Measurements from ENCODE around the gene MORC2. TPM values are rescaled to one million over a fixed set of nuclear protein-coding genes. Genes with fewer than 3 reads are reported as not detected.

Gene MORC2
- total and polyA plus RNA-seq, 12 donors: 13.9 to 60.1 (median 18.6) TPM

GRCh38 chr22:30910358-30910757 is 58.2 kb downstream of the MORC2 start:
- Histone ChIP-seq H3K36me3 (replicated peaks in 1 of 2) (no peaks in the 10 kb centered on the region), H3K27me3 (no peaks in the 10 kb centered on the region), H3K4me1 (replicated peaks in 1 of 2) (no peaks in the 10 kb centered on the region), H3K27ac (no peak overlapping the region), H3K9me3 (replicated peaks in 1 of 3) (peaks cover 0 to 5% (median 0%) of the 10 kb centered on the region in 3 donors), H3K4me3 (no peak overlapping the region)
- TF ChIP-seq, protein P1, sequence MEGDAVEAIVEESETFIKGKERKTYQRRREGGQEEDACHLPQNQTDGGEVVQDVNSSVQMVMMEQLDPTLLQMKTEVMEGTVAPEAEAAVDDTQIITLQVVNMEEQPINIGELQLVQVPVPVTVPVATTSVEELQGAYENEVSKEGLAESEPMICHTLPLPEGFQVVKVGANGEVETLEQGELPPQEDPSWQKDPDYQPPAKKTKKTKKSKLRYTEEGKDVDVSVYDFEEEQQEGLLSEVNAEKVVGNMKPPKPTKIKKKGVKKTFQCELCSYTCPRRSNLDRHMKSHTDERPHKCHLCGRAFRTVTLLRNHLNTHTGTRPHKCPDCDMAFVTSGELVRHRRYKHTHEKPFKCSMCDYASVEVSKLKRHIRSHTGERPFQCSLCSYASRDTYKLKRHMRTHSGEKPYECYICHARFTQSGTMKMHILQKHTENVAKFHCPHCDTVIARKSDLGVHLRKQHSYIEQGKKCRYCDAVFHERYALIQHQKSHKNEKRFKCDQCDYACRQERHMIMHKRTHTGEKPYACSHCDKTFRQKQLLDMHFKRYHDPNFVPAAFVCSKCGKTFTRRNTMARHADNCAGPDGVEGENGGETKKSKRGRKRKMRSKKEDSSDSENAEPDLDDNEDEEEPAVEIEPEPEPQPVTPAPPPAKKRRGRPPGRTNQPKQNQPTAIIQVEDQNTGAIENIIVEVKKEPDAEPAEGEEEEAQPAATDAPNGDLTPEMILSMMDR (IDR thresholded peaks at IDR 0.05): no peak
- no peak for TF ChIP-seq POLR2A (IDR thresholded peaks at IDR 0.05)
- intact Hi-C loops (cut with DNase I): no loop called here
- no peak for DNase-seq
- 72 to 100% (median 92%) methylated on average over 2 of the region's 2 CpGs for WGBS, 4 donors

DNA sequence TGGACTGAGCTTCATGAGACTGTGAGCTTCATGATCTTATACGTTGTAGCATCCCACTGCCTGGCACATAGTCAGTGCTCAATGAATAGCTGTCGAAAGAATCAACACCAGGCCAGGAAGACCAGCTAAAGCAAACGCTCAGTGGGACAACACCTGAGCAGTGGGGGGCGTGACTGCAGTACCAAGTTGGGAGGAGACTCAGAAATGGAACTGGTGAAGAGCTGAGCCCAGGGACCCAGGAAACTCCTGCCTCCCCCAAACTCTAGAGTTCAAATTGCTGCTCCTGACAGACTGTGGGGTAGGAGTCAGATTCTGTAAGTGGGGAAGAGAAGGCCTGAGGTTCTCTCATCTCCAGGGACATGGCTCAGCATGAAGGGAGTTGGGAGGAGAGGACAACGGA is 59.3 kb downstream of the MORC2 start:
- DNase-seq: no peak

GRCh38 chr22:30908051-30908461 is 60.5 kb downstream of the MORC2 start:
- Histone ChIP-seq H3K4me3 (no peak overlapping the region), H3K27me3 (no peaks in the 10 kb centered on the region), H3K27ac (no peak overlapping the region), H3K4me1 (replicated peaks in 1 of 2) (no peaks in the 10 kb centered on the region), H3K9me3 (replicated peaks in 1 of 3) (no peaks in the 10 kb centered on the region), H3K36me3 (replicated peaks in 1 of 2) (peaks cover 0 to 4% of the 10 kb centered on the region in 2 donors)
- WGBS, 4 donors: 89 to 100% (median 92%) methylated on average over 5 to 6 of the region's 6 CpGs
- intact Hi-C loops (cut with DNase I): loop anchor here in 1 of 2 donors (10.0 kb wide), 1 partner anchor 283 kb away; no protein-coding TSS in a partner anchor
- TF ChIP-seq, protein P1 (IDR thresholded peaks at IDR 0.05): no peak
- no peak for TF ChIP-seq POLR2A (IDR thresholded peaks at IDR 0.05)
- no peak for DNase-seq

More for the DNA sequence above, 59.3 kb downstream of the MORC2 start:
- no peaks in the 10 kb centered on the region for H3K4me1 ChIP-seq (replicated peaks in 1 of 2)
- no peaks in the 10 kb centered on the region for H3K27me3 ChIP-seq
- no peak overlapping the region for H3K27ac ChIP-seq
- intact Hi-C loops (cut with DNase I): loop anchor here in 1 of 2 donors (10.0 kb wide), 1 partner anchor 285 kb away; no protein-coding TSS in a partner anchor
- no peaks in the 10 kb centered on the region for H3K9me3 ChIP-seq (replicated peaks in 1 of 3)
- no peak for TF ChIP-seq POLR2A (IDR thresholded peaks at IDR 0.05)
- TF ChIP-seq, protein P1 (IDR thresholded peaks at IDR 0.05): no peak
- no peak overlapping the region for H3K4me3 ChIP-seq
- WGBS, 4 donors: 90 to 94% (median 92%) methylated on average over 5 of the region's 5 CpGs
- H3K36me3 ChIP-seq (replicated peaks in 1 of 2): no peaks in the 10 kb centered on the region

- H3K4me3 ChIP-seq: no peak overlapping the region
- DNase-seq: no peak
- H3K27ac ChIP-seq: no peak overlapping the region
- intact Hi-C loops (cut with DNase I): loop anchor here in 1 of 2 donors (10.0 kb wide), 1 partner anchor 282 kb away; no protein-coding TSS in a partner anchor
- TF ChIP-seq POLR2A (IDR thresholded peaks at IDR 0.05): no peak
- TF ChIP-seq, protein P1 (IDR thresholded peaks at IDR 0.05): no peak
- 86 to 100% (median 100%) methylated on average over 1 of the region's 1 CpG; no CpG with 5 or more reads in 1 of the 4 donors for WGBS, 4 donors
- H3K27me3 ChIP-seq: no peaks in the 10 kb centered on the region
- peaks cover 0 to 4% of the 10 kb centered on the region in 2 donors for H3K36me3 ChIP-seq (replicated peaks in 1 of 2)
- no peaks in the 10 kb centered on the region for H3K9me3 ChIP-seq (replicated peaks in 1 of 3)
- no peaks in the 10 kb centered on the region for H3K4me1 ChIP-seq (replicated peaks in 1 of 2)
Measured at GRCh38 chr22:30906946-30907345, 61.6 kb downstream of the MORC2 start.

All from adrenal gland (tissue), 12 donors.